Tibial nerve (tissue), 4 donors: ENCODE data around the gene RIT1.

Experiments used
- EP300 ChIP-seq, 2 donors: sonication (generic); formaldehyde crosslinking; IDR thresholded peaks; one replicate each; pipeline ENCODE4 v1.6.1; 2017; ENCODE audit warnings: antibody characterized with exemption in 2 of 2, mild to moderate bottlenecking in 1 of 2
- POLR2A ChIP-seq, 2 donors: fragments of 450-650 bp; IDR thresholded peaks; one replicate each; pipeline ENCODE4 v1.6.1; 2017; ENCODE audit warnings: antibody characterized with exemption in 2 of 2, mild to moderate bottlenecking in 2 of 2, moderate library complexity in 2 of 2
- TF ChIP-seq, protein P1 (sequence below), 5 experiments: fragments of 200-600 bp in 3 of 5; fragments of 450-650 bp in 2 of 5; sonication (generic) in 3 of 5; IDR thresholded peaks; one replicate each; pipeline ENCODE4 v1.5.1; 2016 to 2019; ENCODE audit warnings: antibody characterized with exemption in 5 of 5, mild to moderate bottlenecking in 3 of 5, moderate library complexity in 2 of 5

DNA sequence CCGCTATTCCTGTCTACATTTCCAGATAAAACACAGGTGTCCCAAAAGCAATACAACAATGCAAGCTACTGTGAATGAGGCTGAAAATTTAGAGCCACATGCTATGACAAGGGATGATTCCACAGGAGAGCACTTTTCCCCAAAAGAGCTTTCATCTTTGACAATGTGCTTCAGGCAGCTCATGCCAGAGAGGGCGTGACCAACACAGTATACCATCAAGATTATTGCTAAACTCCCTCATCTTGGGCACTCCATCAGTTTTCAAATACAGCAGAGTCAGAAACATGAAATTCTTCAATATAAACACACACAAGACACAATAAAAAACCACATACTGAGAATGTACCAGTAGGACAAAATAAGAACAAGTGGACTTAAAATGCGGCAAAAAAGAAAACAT, 60.8 kb downstream of the RIT1 start:
- TF ChIP-seq, protein P1, sequence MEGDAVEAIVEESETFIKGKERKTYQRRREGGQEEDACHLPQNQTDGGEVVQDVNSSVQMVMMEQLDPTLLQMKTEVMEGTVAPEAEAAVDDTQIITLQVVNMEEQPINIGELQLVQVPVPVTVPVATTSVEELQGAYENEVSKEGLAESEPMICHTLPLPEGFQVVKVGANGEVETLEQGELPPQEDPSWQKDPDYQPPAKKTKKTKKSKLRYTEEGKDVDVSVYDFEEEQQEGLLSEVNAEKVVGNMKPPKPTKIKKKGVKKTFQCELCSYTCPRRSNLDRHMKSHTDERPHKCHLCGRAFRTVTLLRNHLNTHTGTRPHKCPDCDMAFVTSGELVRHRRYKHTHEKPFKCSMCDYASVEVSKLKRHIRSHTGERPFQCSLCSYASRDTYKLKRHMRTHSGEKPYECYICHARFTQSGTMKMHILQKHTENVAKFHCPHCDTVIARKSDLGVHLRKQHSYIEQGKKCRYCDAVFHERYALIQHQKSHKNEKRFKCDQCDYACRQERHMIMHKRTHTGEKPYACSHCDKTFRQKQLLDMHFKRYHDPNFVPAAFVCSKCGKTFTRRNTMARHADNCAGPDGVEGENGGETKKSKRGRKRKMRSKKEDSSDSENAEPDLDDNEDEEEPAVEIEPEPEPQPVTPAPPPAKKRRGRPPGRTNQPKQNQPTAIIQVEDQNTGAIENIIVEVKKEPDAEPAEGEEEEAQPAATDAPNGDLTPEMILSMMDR (IDR thresholded peaks at IDR 0.05), result no peak
- TF ChIP-seq POLR2A (IDR thresholded peaks at IDR 0.05) (no peak), EP300 (IDR thresholded peaks at IDR 0.05) (no peak)
